PFSK-1 (cell line): Measurements from ENCODE around the gene SHANK2.

Experiments
- POLR2AphosphoS5 ChIP-seq: IDR thresholded peaks from 2 replicates; pipeline ENCODE4 v1.6.1; 2012; ENCODE audit warnings: low read depth, mild to moderate bottlenecking, control low read depth, low read length, moderate library complexity
- TF ChIP-seq, protein P1 (sequence below), 2 experiments: IDR thresholded peaks; 2 replicates each; pipeline versions ENCODE4 v1.6.1 to v1.8.0; 2011 to 2012; ENCODE audit warnings: low read depth in 2 of 2, low read length in 2 of 2, control low read depth in 1 of 2, inconsistent platforms in 1 of 2, mild to moderate bottlenecking in 1 of 2, moderate library complexity in 1 of 2; ENCODE audit not compliant: insufficient read depth in 1 of 2

DNA sequence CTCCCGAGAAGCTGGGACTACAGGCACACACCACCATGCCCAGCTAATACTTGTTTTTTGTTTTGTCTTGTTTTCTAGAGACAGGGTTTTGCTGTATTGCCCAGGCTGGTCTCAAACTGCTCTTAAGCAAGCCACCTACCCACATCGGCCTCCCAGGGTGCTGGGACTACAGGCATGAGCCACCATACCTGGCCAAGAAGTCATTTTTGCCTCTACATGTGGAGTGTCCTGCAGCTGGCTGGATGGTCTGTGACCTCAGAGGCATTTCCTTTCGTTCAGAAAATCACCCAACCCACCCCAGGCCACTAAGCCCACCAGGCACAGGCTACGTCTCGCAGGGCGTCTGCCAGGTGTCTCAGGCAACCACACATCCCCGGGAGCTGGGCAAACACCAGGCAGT, 12.8 kb downstream of the SHANK2 start:
- TF ChIP-seq, protein P1, sequence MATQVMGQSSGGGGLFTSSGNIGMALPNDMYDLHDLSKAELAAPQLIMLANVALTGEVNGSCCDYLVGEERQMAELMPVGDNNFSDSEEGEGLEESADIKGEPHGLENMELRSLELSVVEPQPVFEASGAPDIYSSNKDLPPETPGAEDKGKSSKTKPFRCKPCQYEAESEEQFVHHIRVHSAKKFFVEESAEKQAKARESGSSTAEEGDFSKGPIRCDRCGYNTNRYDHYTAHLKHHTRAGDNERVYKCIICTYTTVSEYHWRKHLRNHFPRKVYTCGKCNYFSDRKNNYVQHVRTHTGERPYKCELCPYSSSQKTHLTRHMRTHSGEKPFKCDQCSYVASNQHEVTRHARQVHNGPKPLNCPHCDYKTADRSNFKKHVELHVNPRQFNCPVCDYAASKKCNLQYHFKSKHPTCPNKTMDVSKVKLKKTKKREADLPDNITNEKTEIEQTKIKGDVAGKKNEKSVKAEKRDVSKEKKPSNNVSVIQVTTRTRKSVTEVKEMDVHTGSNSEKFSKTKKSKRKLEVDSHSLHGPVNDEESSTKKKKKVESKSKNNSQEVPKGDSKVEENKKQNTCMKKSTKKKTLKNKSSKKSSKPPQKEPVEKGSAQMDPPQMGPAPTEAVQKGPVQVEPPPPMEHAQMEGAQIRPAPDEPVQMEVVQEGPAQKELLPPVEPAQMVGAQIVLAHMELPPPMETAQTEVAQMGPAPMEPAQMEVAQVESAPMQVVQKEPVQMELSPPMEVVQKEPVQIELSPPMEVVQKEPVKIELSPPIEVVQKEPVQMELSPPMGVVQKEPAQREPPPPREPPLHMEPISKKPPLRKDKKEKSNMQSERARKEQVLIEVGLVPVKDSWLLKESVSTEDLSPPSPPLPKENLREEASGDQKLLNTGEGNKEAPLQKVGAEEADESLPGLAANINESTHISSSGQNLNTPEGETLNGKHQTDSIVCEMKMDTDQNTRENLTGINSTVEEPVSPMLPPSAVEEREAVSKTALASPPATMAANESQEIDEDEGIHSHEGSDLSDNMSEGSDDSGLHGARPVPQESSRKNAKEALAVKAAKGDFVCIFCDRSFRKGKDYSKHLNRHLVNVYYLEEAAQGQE (IDR thresholded peaks at IDR 0.05; ENCODE audit: insufficient read depth in 1 of 2, low read depth in 2 of 2, low read length in 2 of 2): no peak
- TF ChIP-seq POLR2AphosphoS5: no peak
